ENCODE data around the gene CERS1. TPM values are rescaled to one million over a fixed set of nuclear protein-coding genes. Genes with fewer than 3 reads are reported as not detected.

CERS1 gene
- total and polyA plus RNA-seq, 10 of the 15 experiments (the other 5 are each of a cell fraction or from before 2014, with no cell fraction given) = 0.19 TPM; not detected in 9

DNA sequence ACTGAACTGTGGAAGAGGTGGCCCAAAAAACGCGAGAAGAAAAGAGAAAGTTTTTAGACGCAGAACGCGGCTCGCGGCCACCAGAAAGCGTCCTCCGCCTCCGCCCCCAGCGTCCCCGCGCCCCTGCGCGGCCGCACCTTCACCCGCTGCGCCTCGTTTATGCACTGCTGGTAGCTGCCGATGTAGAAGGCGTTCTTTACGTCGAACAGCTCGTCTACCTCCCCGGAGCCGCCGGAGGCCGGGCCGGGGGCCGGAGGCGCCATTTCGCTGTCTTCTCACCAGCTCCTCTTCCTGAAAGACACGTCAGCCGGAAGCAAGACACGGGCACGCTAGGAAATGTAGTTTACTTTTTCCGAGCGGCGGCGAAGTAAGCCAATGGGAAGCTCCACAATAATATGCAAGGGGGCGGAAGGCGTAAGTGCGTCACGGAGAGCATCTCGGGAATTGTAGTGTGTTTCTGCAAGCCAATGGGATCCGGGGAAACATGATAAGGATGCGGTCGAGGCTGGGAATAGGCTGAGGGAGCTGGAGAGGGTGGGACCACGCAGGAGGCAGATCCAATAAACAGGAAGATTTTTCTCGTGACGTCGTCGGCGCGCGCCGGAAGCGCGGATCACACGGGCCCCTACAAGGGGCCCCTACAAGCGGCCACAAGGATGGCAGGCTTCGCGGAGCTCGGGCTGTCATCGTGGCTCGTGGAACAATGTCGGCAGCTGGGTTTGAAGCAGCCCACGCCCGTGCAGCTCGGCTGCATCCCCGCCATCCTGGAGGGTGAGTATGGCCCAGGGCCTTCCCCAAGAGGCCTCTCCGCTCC lies 23.3 kb upstream of the CERS1 start, which contains the start of the genes COPE and DDX49 (continued):
- TF ChIP-seq CHD1 (IDR thresholded peaks at IDR 0.05; ENCODE audit: low read depth, low read length) = peak; percentile 86; the same call in 1 of the 2 replicates
- no peak for TF ChIP-seq EZH2 (IDR thresholded peaks at IDR 0.05; ENCODE audit: borderline replicate concordance, control insufficient read depth, low read depth, low read length)
- peak in 1 of 2 experiments; percentile 35; a peak in 1 of 4 replicates for TF ChIP-seq EP300 (IDR thresholded peaks at IDR 0.05; ENCODE audit: borderline replicate concordance in 1 of 2, control insufficient read depth in 1 of 2, low read depth in 2 of 2, low read length in 2 of 2)
- no peak for TF ChIP-seq MEF2A (IDR thresholded peaks at IDR 0.05; ENCODE audit: insufficient read depth, low read depth, low read length)
- peak; percentile 64 for TF ChIP-seq BACH1 (IDR thresholded peaks at IDR 0.05; ENCODE audit: borderline replicate concordance)
- TF ChIP-seq PAX5 (IDR thresholded peaks at IDR 0.05; ENCODE audit: borderline replicate concordance, low read depth, low read length) = no peak
- TF ChIP-seq NFYA (IDR thresholded peaks at IDR 0.05; ENCODE audit: borderline replicate concordance, low read depth, low read length) = peak; percentile 45; the same call in 1 of the 2 replicates
- TF ChIP-seq SMC3 (IDR thresholded peaks at IDR 0.05; ENCODE audit: borderline replicate concordance, low read length) = no peak
- TF ChIP-seq, protein P1, sequence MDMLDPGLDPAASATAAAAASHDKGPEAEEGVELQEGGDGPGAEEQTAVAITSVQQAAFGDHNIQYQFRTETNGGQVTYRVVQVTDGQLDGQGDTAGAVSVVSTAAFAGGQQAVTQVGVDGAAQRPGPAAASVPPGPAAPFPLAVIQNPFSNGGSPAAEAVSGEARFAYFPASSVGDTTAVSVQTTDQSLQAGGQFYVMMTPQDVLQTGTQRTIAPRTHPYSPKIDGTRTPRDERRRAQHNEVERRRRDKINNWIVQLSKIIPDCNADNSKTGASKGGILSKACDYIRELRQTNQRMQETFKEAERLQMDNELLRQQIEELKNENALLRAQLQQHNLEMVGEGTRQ (IDR thresholded peaks at IDR 0.05; ENCODE audit: borderline replicate concordance, low read depth, low read length) = peak; percentile 48
- peak; percentile 88 for TF ChIP-seq ATF7 (IDR thresholded peaks at IDR 0.05; ENCODE audit: low read depth)
- TF ChIP-seq KAT2A (conservative IDR thresholded peaks at IDR 0.05; ENCODE audit: control insufficient read depth, low read depth, low read length) = no peak
- TF ChIP-seq LARP7 (IDR thresholded peaks at IDR 0.05) = peak; percentile 65; the same call in 1 of the 2 replicates
- TF ChIP-seq, protein P2, sequence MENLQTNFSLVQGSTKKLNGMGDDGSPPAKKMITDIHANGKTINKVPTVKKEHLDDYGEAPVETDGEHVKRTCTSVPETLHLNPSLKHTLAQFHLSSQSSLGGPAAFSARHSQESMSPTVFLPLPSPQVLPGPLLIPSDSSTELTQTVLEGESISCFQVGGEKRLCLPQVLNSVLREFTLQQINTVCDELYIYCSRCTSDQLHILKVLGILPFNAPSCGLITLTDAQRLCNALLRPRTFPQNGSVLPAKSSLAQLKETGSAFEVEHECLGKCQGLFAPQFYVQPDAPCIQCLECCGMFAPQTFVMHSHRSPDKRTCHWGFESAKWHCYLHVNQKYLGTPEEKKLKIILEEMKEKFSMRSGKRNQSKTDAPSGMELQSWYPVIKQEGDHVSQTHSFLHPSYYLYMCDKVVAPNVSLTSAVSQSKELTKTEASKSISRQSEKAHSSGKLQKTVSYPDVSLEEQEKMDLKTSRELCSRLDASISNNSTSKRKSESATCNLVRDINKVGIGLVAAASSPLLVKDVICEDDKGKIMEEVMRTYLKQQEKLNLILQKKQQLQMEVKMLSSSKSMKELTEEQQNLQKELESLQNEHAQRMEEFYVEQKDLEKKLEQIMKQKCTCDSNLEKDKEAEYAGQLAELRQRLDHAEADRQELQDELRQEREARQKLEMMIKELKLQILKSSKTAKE (IDR thresholded peaks at IDR 0.05; ENCODE audit: low read depth, poor library complexity, severe bottlenecking) = peak; percentile 40
- TF ChIP-seq ZNF217 (IDR thresholded peaks at IDR 0.05) = no peak
- TF ChIP-seq ZNF24 (IDR thresholded peaks at IDR 0.05) = no peak
- TF ChIP-seq BRCA1 (IDR thresholded peaks at IDR 0.05; ENCODE audit: low read depth, low read length) = 0 out of 2 replicates have a peak, but pooled peaks have one; percentile 24
- TF ChIP-seq ETV6 (conservative IDR thresholded peaks at IDR 0.05 in 1 of 2, IDR thresholded peaks at IDR 0.05 in 1 of 2; ENCODE audit: borderline replicate concordance in 1 of 2, low read depth in 1 of 2) = no peak
- TF ChIP-seq JUND (IDR thresholded peaks at IDR 0.05; ENCODE audit: low read depth, low read length) = 0 out of 2 replicates have a peak, but pooled peaks have one; percentile 20
- no peak for TF ChIP-seq MYC (IDR thresholded peaks at IDR 0.05; ENCODE audit: insufficient read depth, insufficient read length, insufficient replicate concordance, low read length, severe bottlenecking)
- TF ChIP-seq POLR2AphosphoS2 (IDR thresholded peaks at IDR 0.05; ENCODE audit: low read depth, low read length) = peak; percentile 94
- TF ChIP-seq, protein P3, sequence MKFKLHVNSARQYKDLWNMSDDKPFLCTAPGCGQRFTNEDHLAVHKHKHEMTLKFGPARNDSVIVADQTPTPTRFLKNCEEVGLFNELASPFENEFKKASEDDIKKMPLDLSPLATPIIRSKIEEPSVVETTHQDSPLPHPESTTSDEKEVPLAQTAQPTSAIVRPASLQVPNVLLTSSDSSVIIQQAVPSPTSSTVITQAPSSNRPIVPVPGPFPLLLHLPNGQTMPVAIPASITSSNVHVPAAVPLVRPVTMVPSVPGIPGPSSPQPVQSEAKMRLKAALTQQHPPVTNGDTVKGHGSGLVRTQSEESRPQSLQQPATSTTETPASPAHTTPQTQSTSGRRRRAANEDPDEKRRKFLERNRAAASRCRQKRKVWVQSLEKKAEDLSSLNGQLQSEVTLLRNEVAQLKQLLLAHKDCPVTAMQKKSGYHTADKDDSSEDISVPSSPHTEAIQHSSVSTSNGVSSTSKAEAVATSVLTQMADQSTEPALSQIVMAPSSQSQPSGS (IDR thresholded peaks at IDR 0.05; ENCODE audit: low read length) = no peak
- TF ChIP-seq IRF4 (IDR thresholded peaks at IDR 0.05; ENCODE audit: low read depth, low read length) = 0 out of 2 replicates have a peak, but pooled peaks have one; percentile 16
- no peak for TF ChIP-seq ZSCAN29 (IDR thresholded peaks at IDR 0.05)
- TF ChIP-seq, protein P4, sequence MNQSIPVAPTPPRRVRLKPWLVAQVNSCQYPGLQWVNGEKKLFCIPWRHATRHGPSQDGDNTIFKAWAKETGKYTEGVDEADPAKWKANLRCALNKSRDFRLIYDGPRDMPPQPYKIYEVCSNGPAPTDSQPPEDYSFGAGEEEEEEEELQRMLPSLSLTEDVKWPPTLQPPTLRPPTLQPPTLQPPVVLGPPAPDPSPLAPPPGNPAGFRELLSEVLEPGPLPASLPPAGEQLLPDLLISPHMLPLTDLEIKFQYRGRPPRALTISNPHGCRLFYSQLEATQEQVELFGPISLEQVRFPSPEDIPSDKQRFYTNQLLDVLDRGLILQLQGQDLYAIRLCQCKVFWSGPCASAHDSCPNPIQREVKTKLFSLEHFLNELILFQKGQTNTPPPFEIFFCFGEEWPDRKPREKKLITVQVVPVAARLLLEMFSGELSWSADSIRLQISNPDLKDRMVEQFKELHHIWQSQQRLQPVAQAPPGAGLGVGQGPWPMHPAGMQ (IDR thresholded peaks at IDR 0.05; ENCODE audit: borderline replicate concordance) = no peak
